Left lung (tissue), 10 donors: Measurements from ENCODE around the gene GLT8D2. TPM values are rescaled to one million over a fixed set of nuclear protein-coding genes. Genes with fewer than 3 reads are reported as not detected.

Experiments used
- ATAC-seq: fragments of 200-7000 bp; cut with Tn5 transposase; one replicate; pipeline ENCODE4 v1.9.1; 2020; ENCODE audit warnings: moderate library complexity
- DNase-seq, 4 donors: peaks; one replicate each; pipeline ENCODE4 v3.0.0-alpha.2; 2013 to 2020
- H3K27ac ChIP-seq, 2 donors: fragments of 200-600 bp; sonication (generic) in 1 of 2; one replicate each; pipeline versions ENCODE4 v1.5.0 to v1.8.0; 2020 to 2021
- H3K27me3 ChIP-seq, 2 donors: fragments of 200-600 bp; sonication (generic) in 1 of 2; one replicate each; pipeline versions ENCODE4 v1.5.0 to v1.8.0; 2020 to 2021
- H3K36me3 ChIP-seq, 2 donors: fragments of 200-600 bp; sonication (generic) in 1 of 2; one replicate each; pipeline versions ENCODE4 v1.5.0 to v1.8.0; 2020 to 2021
- H3K4me1 ChIP-seq, 2 donors: fragments of 200-600 bp; one replicate each; pipeline ENCODE4 v1.8.0; 2021
- H3K4me3 ChIP-seq, 2 donors: fragments of 200-600 bp; sonication (generic) in 1 of 2; one replicate each; pipeline versions ENCODE4 v1.5.0 to v1.8.0; 2020 to 2021; ENCODE audit warnings: mild to moderate bottlenecking in 1 of 2
- H3K9me3 ChIP-seq, 2 donors: fragments of 200-600 bp; sonication (generic) in 1 of 2; one replicate each; pipeline versions ENCODE4 v1.5.0 to v1.8.0; 2020 to 2021
- CTCF ChIP-seq, 2 donors: fragments of 200-600 bp; sonication (generic) in 1 of 2; IDR thresholded peaks; one replicate each; pipeline versions ENCODE4 v1.5.0 to v1.8.0; 2021; ENCODE audit warnings: antibody characterized with exemption in 2 of 2
- intact Hi-C, 2 donors: fragments of 100-400 bp; cut with DNase I; formaldehyde crosslinking; loops; one replicate each; pipeline versions ENCODE4 v1.11.2 to v1.14.2; 2022
- polyA plus RNA-seq, 6 donors: library from polyadenylated mRNA; unstranded; fragments of 120-200 nt; gene quantifications; one replicate each; pipeline ENCODE4 v1.2.1, GENCODE V29; 2013; ENCODE audit not compliant: insufficient read length in 6 of 6
- total RNA-seq, 2 donors: library from RNA; stranded (reverse); fragmentation: NEBNext Ultra II Directional; extraction: Animal tissue kit (Norgen Biotek cat#: 25700); gene quantifications; one replicate each; pipeline ENCODE4 v1.2.1, GENCODE V29; 2021
- donor health status: DM: no; HTN: yes; CAD: no.
- donor health status: DM: no; HTN: no; CAD: no.

Gene GLT8D2
- total and polyA plus RNA-seq, 8 donors, result 7.5 to 34.6 (median 25.1) TPM

GRCh38 chr12:104012331-104012730, 37.7 kb downstream of the GLT8D2 start:
- TF ChIP-seq CTCF (IDR thresholded peaks at IDR 0.05), result no peak
- Histone ChIP-seq H3K36me3 (peaks cover 0 to 3% of the 10 kb centered on the region in 2 donors), H3K27me3 (no peaks in the 10 kb centered on the region), H3K9me3 (no peaks in the 10 kb centered on the region), H3K27ac (no peak overlapping the region), H3K4me3 (no peak overlapping the region), H3K4me1 (no peaks in the 10 kb centered on the region)
- intact Hi-C loops, result no loop called here
- ATAC-seq, result no peak
- no peak for DNase-seq

GRCh38 chr12:104011253-104011652, 38.7 kb downstream of the GLT8D2 start:
- H3K27me3 ChIP-seq, result no peaks in the 10 kb centered on the region
- H3K4me1 ChIP-seq, result no peaks in the 10 kb centered on the region
- H3K27ac ChIP-seq, result no peak overlapping the region
- no peaks in the 10 kb centered on the region for H3K9me3 ChIP-seq
- peaks cover 0 to 3% of the 10 kb centered on the region in 2 donors for H3K36me3 ChIP-seq
- intact Hi-C loops, result no loop called here
- DNase-seq, result no peak
- no peak for TF ChIP-seq CTCF (IDR thresholded peaks at IDR 0.05)
- ATAC-seq, result no peak
- no peak overlapping the region for H3K4me3 ChIP-seq

- intact Hi-C loops, result no loop called here
- Histone ChIP-seq H3K4me3 (no peak overlapping the region), H3K27me3 (no peaks in the 10 kb centered on the region), H3K4me1 (no peaks in the 10 kb centered on the region), H3K27ac (no peak overlapping the region), H3K36me3 (peaks cover 0 to 3% of the 10 kb centered on the region in 2 donors), H3K9me3 (no peaks in the 10 kb centered on the region)
- TF ChIP-seq CTCF (IDR thresholded peaks at IDR 0.05), result no peak
- DNase-seq (no peak), ATAC-seq (no peak)
Measured at GRCh38 chr12:104010606-104011169, 39.3 kb downstream of the GLT8D2 start.

GRCh38 chr12:104010121-104010520, 39.9 kb downstream of the GLT8D2 start:
- DNase-seq, result no peak
- H3K4me3 ChIP-seq, result no peak overlapping the region
- H3K27me3 ChIP-seq, result no peaks in the 10 kb centered on the region
- H3K9me3 ChIP-seq, result no peaks in the 10 kb centered on the region
- H3K4me1 ChIP-seq, result no peaks in the 10 kb centered on the region
- intact Hi-C loops, result no loop called here
- ATAC-seq, result no peak
- H3K27ac ChIP-seq, result no peak overlapping the region
- peaks cover 0 to 3% of the 10 kb centered on the region in 2 donors for H3K36me3 ChIP-seq
- no peak for TF ChIP-seq CTCF (IDR thresholded peaks at IDR 0.05)

GRCh38 chr12:104006929-104007328, 43.1 kb downstream of the GLT8D2 start:
- intact Hi-C loops, result no loop called here
- ATAC-seq (no peak), DNase-seq (no peak)
- no peak overlapping the region for H3K27ac ChIP-seq
- no peaks in the 10 kb centered on the region for H3K36me3 ChIP-seq
- no peaks in the 10 kb centered on the region for H3K9me3 ChIP-seq
- TF ChIP-seq CTCF (IDR thresholded peaks at IDR 0.05), result no peak
- no peaks in the 10 kb centered on the region for H3K4me1 ChIP-seq
- no peaks in the 10 kb centered on the region for H3K27me3 ChIP-seq
- H3K4me3 ChIP-seq, result no peak overlapping the region
